HepG2 (cell line): ENCODE data around the gene VWA3A. TPM values are rescaled to one million over a fixed set of nuclear protein-coding genes. Genes with fewer than 3 reads are reported as not detected.
A peak's percentile ranks its signal among the peaks of the same experiment; 100 is the strongest.

Source experiments
- DNMT1 ChIP-seq: sonication (generic); formaldehyde crosslinking; IDR thresholded peaks from 2 replicates; pipeline ENCODE4 v1.5.1; 2020; ENCODE audit warnings: mild to moderate bottlenecking, missing genetic modification reagents
- ERF ChIP-seq: IDR thresholded peaks from 2 replicates; pipeline ENCODE4 v1.6.1; 2018; ENCODE audit warnings: missing biosample characterization, missing genetic modification reagents
- FOSL1 ChIP-seq: sonication (generic); formaldehyde crosslinking; IDR thresholded peaks from 2 replicates; pipeline ENCODE4 v1.9.0; 2021; ENCODE audit warnings: missing genetic modification reagents, borderline replicate concordance
- MTA1 ChIP-seq: sonication (generic); formaldehyde crosslinking; IDR thresholded peaks from 2 replicates; pipeline ENCODE4 v1.4.0; 2020; ENCODE audit warnings: missing genetic modification reagents, mild to moderate bottlenecking, borderline replicate concordance
- NCOA5 ChIP-seq: sonication (generic); formaldehyde crosslinking; IDR thresholded peaks from 2 replicates; pipeline ENCODE4 v1.4.0; 2020; ENCODE audit warnings: missing genetic modification reagents
- NFE2 ChIP-seq: sonication (generic); formaldehyde crosslinking; IDR thresholded peaks from 2 replicates; pipeline ENCODE4 v1.4.0; 2020; ENCODE audit warnings: missing genetic modification reagents
- SIX4 ChIP-seq: sonication (generic); formaldehyde crosslinking; IDR thresholded peaks from 2 replicates; pipeline ENCODE4 v1.4.0; 2020; ENCODE audit warnings: missing genetic modification reagents
- TAF15 ChIP-seq: fragments of 200-400 bp; formaldehyde crosslinking; IDR thresholded peaks from one replicate; pipeline ENCODE4 v1.6.1; 2018; ENCODE audit warnings: mild to moderate bottlenecking, low read depth, low read length; ENCODE audit not compliant: poor library complexity, severe bottlenecking
- YEATS2 ChIP-seq: sonication (generic); formaldehyde crosslinking; IDR thresholded peaks from 2 replicates; pipeline ENCODE4 v1.4.0; 2020; ENCODE audit warnings: missing genetic modification reagents, borderline replicate concordance
- ZBTB20 ChIP-seq: sonication (generic); formaldehyde crosslinking; IDR thresholded peaks from 2 replicates; pipeline ENCODE4 v1.8.1; 2023; ENCODE audit warnings: missing genetic modification reagents, low read depth, mild to moderate bottlenecking, borderline replicate concordance
- ZFP41 ChIP-seq: sonication (generic); formaldehyde crosslinking; IDR thresholded peaks from 2 replicates; pipeline ENCODE4 v1.4.0; 2020; ENCODE audit warnings: mild to moderate bottlenecking, missing genetic modification reagents, borderline replicate concordance
- ZNF317 ChIP-seq: sonication (generic); formaldehyde crosslinking; IDR thresholded peaks from 2 replicates; pipeline ENCODE4 v1.5.0; 2020; ENCODE audit warnings: mild to moderate bottlenecking, missing genetic modification reagents
- ZNF383 ChIP-seq: sonication (generic); formaldehyde crosslinking; IDR thresholded peaks from 2 replicates; pipeline ENCODE4 v1.4.0; 2020; ENCODE audit warnings: missing genetic modification reagents, mild to moderate bottlenecking, borderline replicate concordance
- polyA plus RNA-seq, 8 experiments: library from polyadenylated mRNA; depleted of rRNA in 3 of 8; stranded (reverse) in 7 of 8; unstranded in 1 of 8; fragments of >200 nt; fragmentation: Illumina TruSeq in 4 of 8; extraction: Trizol in 4 of 8; gene quantifications; 2 replicates each; pipeline versions ENCODE4 v1.2.1 to v1.2.3, GENCODE V29; 2011 to 2016; ENCODE audit warnings: low read depth in 4 of 8, missing spikeins in 1 of 8, mixed read lengths in 1 of 8; ENCODE audit not compliant: insufficient read depth in 1 of 8
- total RNA-seq, 5 experiments: library from RNA; depleted of rRNA; stranded (reverse); fragments of >200 nt; fragmentation: Illumina TruSeq; extraction: Trizol; gene quantifications; 2 replicates each; pipeline ENCODE4 v1.2.3, GENCODE V29; 2016; ENCODE audit warnings: low read depth in 1 of 5
- TF ChIP-seq, protein P1 (sequence below): sonication (generic); formaldehyde crosslinking; IDR thresholded peaks from 2 replicates; pipeline ENCODE4 v1.8.0; 2022; ENCODE audit warnings: mild to moderate bottlenecking, missing genetic modification reagents; ENCODE audit not compliant: insufficient replicate concordance
- TF ChIP-seq, protein P2 (sequence below): sonication (generic); formaldehyde crosslinking; IDR thresholded peaks from 2 replicates; pipeline ENCODE4 v1.9.0; 2021; ENCODE audit warnings: missing genetic modification reagents, borderline replicate concordance
- TF ChIP-seq, protein P3 (sequence below): sonication (generic); formaldehyde crosslinking; IDR thresholded peaks from 2 replicates; pipeline ENCODE4 v1.5.0; 2020; ENCODE audit warnings: missing genetic modification reagents
- TF ChIP-seq, protein P4 (sequence below): IDR thresholded peaks from 2 replicates; pipeline ENCODE4 v1.6.1; 2016; ENCODE audit warnings: mild to moderate bottlenecking, missing biosample characterization, missing genetic modification reagents
- TF ChIP-seq, protein P5 (sequence below): sonication (generic); formaldehyde crosslinking; IDR thresholded peaks from 2 replicates; pipeline ENCODE4 v1.4.0; 2020; ENCODE audit warnings: missing genetic modification reagents

VWA3A gene
- total and polyA plus RNA-seq, 2 of the 13 experiments (the other 11 are each of a cell fraction or from before 2014, with no cell fraction given) = 0.03 to 0.07 TPM

DNA sequence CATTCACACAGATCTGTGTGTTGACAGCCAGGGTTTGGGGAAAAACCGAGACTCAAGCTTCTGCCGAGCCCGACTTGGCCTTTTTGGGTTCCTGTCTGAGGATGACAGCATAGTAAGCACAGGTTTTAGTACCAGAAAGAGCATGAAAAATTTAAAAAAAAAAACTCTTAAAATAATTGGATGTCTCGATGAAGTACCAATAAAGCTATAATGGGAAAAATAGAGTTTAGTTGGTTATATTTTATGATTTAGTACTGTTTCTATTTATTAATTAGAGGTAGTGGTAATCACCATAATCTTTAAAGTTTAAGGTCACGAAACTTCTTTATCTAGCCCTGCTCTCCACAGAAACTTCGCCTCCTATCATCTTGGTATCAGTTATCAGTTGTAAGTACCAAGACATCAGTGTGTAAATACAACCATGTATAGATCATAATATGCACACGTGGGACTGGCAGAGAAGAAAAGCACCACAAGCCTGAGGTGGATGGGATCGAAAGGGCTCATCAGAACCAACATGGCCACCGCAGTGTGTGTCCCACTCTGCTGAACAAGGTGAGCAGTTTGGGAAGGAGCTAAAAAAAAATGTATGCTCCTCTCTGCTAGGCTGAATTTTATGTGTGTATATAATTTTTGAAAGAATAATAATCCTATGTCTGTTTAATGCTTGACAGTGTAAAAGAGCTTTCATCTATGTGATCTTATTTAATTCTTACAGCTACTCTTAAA lies 99.4 kb downstream of the VWA3A start (continued):
- TF ChIP-seq, protein P1, sequence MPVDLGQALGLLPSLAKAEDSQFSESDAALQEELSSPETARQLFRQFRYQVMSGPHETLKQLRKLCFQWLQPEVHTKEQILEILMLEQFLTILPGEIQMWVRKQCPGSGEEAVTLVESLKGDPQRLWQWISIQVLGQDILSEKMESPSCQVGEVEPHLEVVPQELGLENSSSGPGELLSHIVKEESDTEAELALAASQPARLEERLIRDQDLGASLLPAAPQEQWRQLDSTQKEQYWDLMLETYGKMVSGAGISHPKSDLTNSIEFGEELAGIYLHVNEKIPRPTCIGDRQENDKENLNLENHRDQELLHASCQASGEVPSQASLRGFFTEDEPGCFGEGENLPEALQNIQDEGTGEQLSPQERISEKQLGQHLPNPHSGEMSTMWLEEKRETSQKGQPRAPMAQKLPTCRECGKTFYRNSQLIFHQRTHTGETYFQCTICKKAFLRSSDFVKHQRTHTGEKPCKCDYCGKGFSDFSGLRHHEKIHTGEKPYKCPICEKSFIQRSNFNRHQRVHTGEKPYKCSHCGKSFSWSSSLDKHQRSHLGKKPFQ (CRISPR knock-in tag) = no peak
- TF ChIP-seq ZFP41 (CRISPR knock-in tag) (no peak), ERF (CRISPR knock-in tag) (no peak), ZNF317 (CRISPR knock-in tag) (peak; percentile 59; the same call in 1 of the 2 replicates), NCOA5 (no peak), TAF15 (no peak), SIX4 (CRISPR knock-in tag) (no peak; the same call in 1 of the 2 replicates), NFE2 (no peak), YEATS2 (CRISPR knock-in tag) (no peak), FOSL1 (CRISPR knock-in tag) (no peak), DNMT1 (CRISPR knock-in tag) (no peak), ZBTB20 (CRISPR knock-in tag) (no peak), MTA1 (CRISPR knock-in tag) (no peak), ZNF383 (CRISPR knock-in tag) (no peak)
- TF ChIP-seq, protein P2, sequence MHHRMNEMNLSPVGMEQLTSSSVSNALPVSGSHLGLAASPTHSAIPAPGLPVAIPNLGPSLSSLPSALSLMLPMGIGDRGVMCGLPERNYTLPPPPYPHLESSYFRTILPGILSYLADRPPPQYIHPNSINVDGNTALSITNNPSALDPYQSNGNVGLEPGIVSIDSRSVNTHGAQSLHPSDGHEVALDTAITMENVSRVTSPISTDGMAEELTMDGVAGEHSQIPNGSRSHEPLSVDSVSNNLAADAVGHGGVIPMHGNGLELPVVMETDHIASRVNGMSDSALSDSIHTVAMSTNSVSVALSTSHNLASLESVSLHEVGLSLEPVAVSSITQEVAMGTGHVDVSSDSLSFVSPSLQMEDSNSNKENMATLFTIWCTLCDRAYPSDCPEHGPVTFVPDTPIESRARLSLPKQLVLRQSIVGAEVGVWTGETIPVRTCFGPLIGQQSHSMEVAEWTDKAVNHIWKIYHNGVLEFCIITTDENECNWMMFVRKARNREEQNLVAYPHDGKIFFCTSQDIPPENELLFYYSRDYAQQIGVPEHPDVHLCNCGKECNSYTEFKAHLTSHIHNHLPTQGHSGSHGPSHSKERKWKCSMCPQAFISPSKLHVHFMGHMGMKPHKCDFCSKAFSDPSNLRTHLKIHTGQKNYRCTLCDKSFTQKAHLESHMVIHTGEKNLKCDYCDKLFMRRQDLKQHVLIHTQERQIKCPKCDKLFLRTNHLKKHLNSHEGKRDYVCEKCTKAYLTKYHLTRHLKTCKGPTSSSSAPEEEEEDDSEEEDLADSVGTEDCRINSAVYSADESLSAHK (CRISPR knock-in tag) = no peak
- TF ChIP-seq, protein P3, sequence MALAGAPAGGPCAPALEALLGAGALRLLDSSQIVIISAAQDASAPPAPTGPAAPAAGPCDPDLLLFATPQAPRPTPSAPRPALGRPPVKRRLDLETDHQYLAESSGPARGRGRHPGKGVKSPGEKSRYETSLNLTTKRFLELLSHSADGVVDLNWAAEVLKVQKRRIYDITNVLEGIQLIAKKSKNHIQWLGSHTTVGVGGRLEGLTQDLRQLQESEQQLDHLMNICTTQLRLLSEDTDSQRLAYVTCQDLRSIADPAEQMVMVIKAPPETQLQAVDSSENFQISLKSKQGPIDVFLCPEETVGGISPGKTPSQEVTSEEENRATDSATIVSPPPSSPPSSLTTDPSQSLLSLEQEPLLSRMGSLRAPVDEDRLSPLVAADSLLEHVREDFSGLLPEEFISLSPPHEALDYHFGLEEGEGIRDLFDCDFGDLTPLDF (CRISPR knock-in tag) = no peak; the same call in 1 of the 2 replicates
- TF ChIP-seq, protein P4, sequence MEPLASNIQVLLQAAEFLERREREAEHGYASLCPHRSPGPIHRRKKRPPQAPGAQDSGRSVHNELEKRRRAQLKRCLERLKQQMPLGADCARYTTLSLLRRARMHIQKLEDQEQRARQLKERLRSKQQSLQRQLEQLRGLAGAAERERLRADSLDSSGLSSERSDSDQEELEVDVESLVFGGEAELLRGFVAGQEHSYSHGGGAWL (CRISPR knock-in tag) = no peak
- TF ChIP-seq, protein P5, sequence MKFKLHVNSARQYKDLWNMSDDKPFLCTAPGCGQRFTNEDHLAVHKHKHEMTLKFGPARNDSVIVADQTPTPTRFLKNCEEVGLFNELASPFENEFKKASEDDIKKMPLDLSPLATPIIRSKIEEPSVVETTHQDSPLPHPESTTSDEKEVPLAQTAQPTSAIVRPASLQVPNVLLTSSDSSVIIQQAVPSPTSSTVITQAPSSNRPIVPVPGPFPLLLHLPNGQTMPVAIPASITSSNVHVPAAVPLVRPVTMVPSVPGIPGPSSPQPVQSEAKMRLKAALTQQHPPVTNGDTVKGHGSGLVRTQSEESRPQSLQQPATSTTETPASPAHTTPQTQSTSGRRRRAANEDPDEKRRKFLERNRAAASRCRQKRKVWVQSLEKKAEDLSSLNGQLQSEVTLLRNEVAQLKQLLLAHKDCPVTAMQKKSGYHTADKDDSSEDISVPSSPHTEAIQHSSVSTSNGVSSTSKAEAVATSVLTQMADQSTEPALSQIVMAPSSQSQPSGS (CRISPR knock-in tag) = no peak; the same call in 1 of the 2 replicates
